ENCODE results near the gene CD320.

DNA sequence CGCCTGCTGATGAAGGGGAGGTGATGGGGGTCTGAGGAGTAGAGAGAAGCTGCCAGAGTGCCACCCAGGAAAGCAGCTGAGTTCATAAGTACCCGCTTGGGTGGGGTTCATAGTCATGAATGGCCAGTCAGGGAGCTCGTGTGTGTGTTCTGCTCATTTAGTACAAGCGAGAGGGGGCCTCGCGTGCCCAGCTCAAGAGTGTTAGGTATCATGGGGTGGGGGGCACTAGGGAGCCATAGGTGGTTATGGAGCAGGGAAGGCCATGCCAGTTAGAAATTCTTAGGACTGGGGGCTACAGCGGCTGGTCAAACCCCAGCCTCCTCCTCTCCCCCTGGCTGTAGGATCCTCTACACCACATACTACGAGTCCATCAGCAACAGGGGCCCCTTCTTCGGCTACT, 46.8 kb downstream of the CD320 start:
- TF ChIP-seq CTCF (conservative IDR thresholded peaks at IDR 0.05) (no peak), EZH2 (IDR thresholded peaks at IDR 0.05; ENCODE audit: low read depth) (no peak)
